ENCODE results near the gene LIFR. TPM values are rescaled to one million over a fixed set of nuclear protein-coding genes. Genes with fewer than 3 reads are reported as not detected.

LIFR gene
- total RNA-seq, 1 experiment from 2014 or later: 7.6 TPM

DNA sequence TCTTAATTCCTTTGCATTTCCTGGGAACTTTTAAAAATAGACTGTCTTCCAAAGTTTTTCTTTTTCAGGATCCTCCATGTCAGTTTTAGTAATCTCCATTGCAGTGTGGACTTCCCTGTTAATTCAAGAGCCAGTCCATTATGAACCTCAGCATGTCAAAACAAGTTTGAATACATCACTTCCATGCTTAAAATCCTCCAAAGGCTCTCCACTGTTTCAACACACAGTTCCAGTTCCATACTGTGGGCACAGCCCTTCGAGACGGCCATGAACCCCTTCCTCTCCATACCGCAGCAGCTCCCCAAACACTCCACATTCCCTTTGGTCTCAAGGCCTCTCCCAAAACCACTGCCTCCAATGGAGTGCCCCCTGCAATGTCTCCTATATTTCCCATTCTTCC lies 19.5 kb downstream of the LIFR start:
- no peaks in the 10 kb centered on the region for H3K4me1 Mint-ChIP-seq (ENCODE audit: low read depth, unreplicated experiment)
- no peak overlapping the region for H3K4me3 Mint-ChIP-seq (ENCODE audit: low read depth, unreplicated experiment)
- no peak overlapping the region for H3K27ac Mint-ChIP-seq (ENCODE audit: unreplicated experiment)
- no peaks in the 10 kb centered on the region for H3K36me3 Mint-ChIP-seq (ENCODE audit: insufficient read depth, unreplicated experiment)
- CTCF ChIA-PET: no interaction called here
- H3K9me3 Mint-ChIP-seq (ENCODE audit: low read depth, unreplicated experiment): no peaks in the 10 kb centered on the region
- no TSS peak for BruUV-seq (replicated peaks)
- no peak for TF ChIP-seq CTCF (IDR thresholded peaks at IDR 0.05; ENCODE audit: unreplicated experiment)
- no peak for DNase-seq
- intact Hi-C loops (cut with micrococcal nuclease; ENCODE audit: unreplicated experiment): no loop called here
- H3K27me3 Mint-ChIP-seq (ENCODE audit: unreplicated experiment): no peaks in the 10 kb centered on the region

GRCh38 chr5:38535845-38536244 lies 20.6 kb downstream of the LIFR start:
- BruUV-seq (replicated peaks): no TSS peak
- H3K9me3 Mint-ChIP-seq (ENCODE audit: low read depth, unreplicated experiment): no peaks in the 10 kb centered on the region
- H3K36me3 Mint-ChIP-seq (ENCODE audit: insufficient read depth, unreplicated experiment): no peaks in the 10 kb centered on the region
- no peaks in the 10 kb centered on the region for H3K4me1 Mint-ChIP-seq (ENCODE audit: low read depth, unreplicated experiment)
- TF ChIP-seq CTCF (IDR thresholded peaks at IDR 0.05; ENCODE audit: unreplicated experiment): no peak
- H3K27me3 Mint-ChIP-seq (ENCODE audit: unreplicated experiment): no peaks in the 10 kb centered on the region
- no peak overlapping the region for H3K4me3 Mint-ChIP-seq (ENCODE audit: low read depth, unreplicated experiment)
- CTCF ChIA-PET: no interaction called here
- no peak for DNase-seq
- intact Hi-C loops (cut with micrococcal nuclease; ENCODE audit: unreplicated experiment): no loop called here
- H3K27ac Mint-ChIP-seq (ENCODE audit: unreplicated experiment): no peak overlapping the region

DNA sequence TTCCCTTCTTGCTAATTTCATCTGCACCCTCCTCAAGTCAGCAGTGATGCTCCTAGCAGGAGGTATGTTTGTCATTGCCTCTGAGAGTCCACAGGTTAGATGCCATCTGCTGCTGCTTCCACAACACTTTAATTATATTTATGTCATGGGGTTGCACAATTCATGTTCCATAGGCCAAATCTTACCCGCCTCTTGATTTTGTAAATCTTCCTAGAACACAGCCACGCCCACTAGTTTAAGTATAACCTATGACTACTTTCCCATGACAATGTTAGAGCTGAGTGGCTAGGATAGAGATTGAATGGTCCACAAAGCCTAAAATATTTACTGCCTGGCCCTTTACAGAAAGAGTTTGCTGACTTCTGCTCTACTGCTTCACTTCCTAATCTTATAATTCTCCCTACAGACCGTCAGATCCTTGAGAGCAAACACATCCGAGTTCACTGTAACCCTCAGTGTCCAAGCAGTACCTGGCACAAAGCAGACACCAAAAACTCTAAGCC lies 21.1 kb downstream of the LIFR start:
- CTCF ChIA-PET: no interaction called here
- no peaks in the 10 kb centered on the region for H3K27me3 Mint-ChIP-seq (ENCODE audit: unreplicated experiment)
- intact Hi-C loops (cut with micrococcal nuclease; ENCODE audit: unreplicated experiment): no loop called here
- H3K27ac Mint-ChIP-seq (ENCODE audit: unreplicated experiment): no peak overlapping the region
- H3K36me3 Mint-ChIP-seq (ENCODE audit: insufficient read depth, unreplicated experiment): no peaks in the 10 kb centered on the region
- BruUV-seq (replicated peaks): no TSS peak
- no peak for TF ChIP-seq CTCF (IDR thresholded peaks at IDR 0.05; ENCODE audit: unreplicated experiment)
- no peak overlapping the region for H3K4me3 Mint-ChIP-seq (ENCODE audit: low read depth, unreplicated experiment)
- DNase-seq: no peak
- H3K4me1 Mint-ChIP-seq (ENCODE audit: low read depth, unreplicated experiment): no peaks in the 10 kb centered on the region
- no peaks in the 10 kb centered on the region for H3K9me3 Mint-ChIP-seq (ENCODE audit: low read depth, unreplicated experiment)

DNA sequence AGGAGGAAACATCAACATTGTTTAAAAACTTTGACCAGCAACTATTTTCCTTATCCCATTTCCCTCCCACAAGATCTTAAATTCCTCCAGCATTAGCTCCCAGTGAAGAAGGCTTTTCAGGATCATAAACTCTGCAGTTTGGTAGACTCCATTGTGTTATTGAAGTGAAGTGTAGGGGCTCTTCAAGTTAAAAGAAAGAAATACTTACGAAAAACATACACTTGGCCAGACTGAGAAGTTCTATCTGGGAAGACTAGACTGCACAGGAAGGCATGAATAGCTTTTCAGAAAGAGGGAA lies 22.3 kb downstream of the LIFR start:
- intact Hi-C loops (cut with micrococcal nuclease; ENCODE audit: unreplicated experiment): no loop called here
- Mint-ChIP-seq H3K36me3 (ENCODE audit: insufficient read depth, unreplicated experiment) (no peaks in the 10 kb centered on the region), H3K4me3 (ENCODE audit: low read depth, unreplicated experiment) (no peak overlapping the region), H3K4me1 (ENCODE audit: low read depth, unreplicated experiment) (no peaks in the 10 kb centered on the region), H3K27me3 (ENCODE audit: unreplicated experiment) (no peaks in the 10 kb centered on the region), H3K27ac (ENCODE audit: unreplicated experiment) (no peak overlapping the region), H3K9me3 (ENCODE audit: low read depth, unreplicated experiment) (no peaks in the 10 kb centered on the region)
- no peak for TF ChIP-seq CTCF (IDR thresholded peaks at IDR 0.05; ENCODE audit: unreplicated experiment)
- no TSS peak for BruUV-seq (replicated peaks)
- no peak for DNase-seq
- CTCF ChIA-PET: no interaction called here

Data from Calu3 (cell line).